Skin epidermis (tissue), 12 donors: Measurements from ENCODE around the gene C17orf78.

ENCODE experiments used
- H3K27ac ChIP-seq, 21 experiments: fragments of 200-600 bp; sonication (generic) in 11 of 21; one replicate each; pipeline ENCODE4 v1.5.0; 2020; ENCODE audit warnings: mild to moderate bottlenecking in 3 of 21, inconsistent platforms in 2 of 21, moderate library complexity in 2 of 21
- H3K4me3 ChIP-seq, 7 experiments: fragments of 200-600 bp; sonication (generic) in 2 of 7; one replicate each; pipeline ENCODE4 v1.5.0; 2020; ENCODE audit warnings: inconsistent platforms in 2 of 7, mild to moderate bottlenecking in 2 of 7, moderate library complexity in 1 of 7

C17orf78 gene

GRCh38 chr17:37384560-37385149 is 8.9 kb downstream of the C17orf78 start:
- no peak overlapping the region for H3K4me3 ChIP-seq
- no peak overlapping the region for H3K27ac ChIP-seq

- Histone ChIP-seq H3K27ac (no peak overlapping the region), H3K4me3 (no peak overlapping the region)
Measured at GRCh38 chr17:37385474-37385990, 9.7 kb downstream of the C17orf78 start.

GRCh38 chr17:37386462-37386861 is 10.7 kb downstream of the C17orf78 start:
- no peak overlapping the region for H3K4me3 ChIP-seq
- H3K27ac ChIP-seq = no peak overlapping the region

GRCh38 chr17:37388266-37388665 is 12.5 kb downstream of the C17orf78 start:
- H3K4me3 ChIP-seq = no peak overlapping the region
- H3K27ac ChIP-seq = no peak overlapping the region

- H3K27ac ChIP-seq = peak overlapping the region in 1 of 21 experiments; percentile 5
- H3K4me3 ChIP-seq = no peak overlapping the region
Measured at GRCh38 chr17:37389160-37389559, 13.4 kb downstream of the C17orf78 start.

GRCh38 chr17:37391146-37391545 is 15.4 kb downstream of the C17orf78 start:
- Histone ChIP-seq H3K4me3 (no peak overlapping the region), H3K27ac (no peak overlapping the region)

GRCh38 chr17:37392024-37392590 is 16.3 kb downstream of the C17orf78 start:
- H3K27ac ChIP-seq = no peak overlapping the region
- H3K4me3 ChIP-seq = no peak overlapping the region

- H3K4me3 ChIP-seq = no peak overlapping the region
- no peak overlapping the region for H3K27ac ChIP-seq
Measured at GRCh38 chr17:37393352-37393751, 17.6 kb downstream of the C17orf78 start.

- Histone ChIP-seq H3K4me3 (no peak overlapping the region), H3K27ac (no peak overlapping the region)
Measured at GRCh38 chr17:37399265-37399803, 23.5 kb downstream of the C17orf78 start.

GRCh38 chr17:37400505-37400904 is 24.7 kb downstream of the C17orf78 start:
- no peak overlapping the region for H3K27ac ChIP-seq
- no peak overlapping the region for H3K4me3 ChIP-seq

- Histone ChIP-seq H3K4me3 (peak overlapping the region in 6 of 7 experiments; percentile 59 to 91 (median 74)), H3K27ac (peak overlapping the region in 10 of 21 experiments; percentile 4 to 96 (median 88))
Measured at GRCh38 chr17:37405522-37405921, 29.7 kb downstream of the C17orf78 start.

GRCh38 chr17:37405955-37406634 is 30.3 kb downstream of the C17orf78 start:
- Histone ChIP-seq H3K4me3 (peak overlapping the region; percentile 59 to 91 (median 78)), H3K27ac (peak overlapping the region; percentile 79 to 97 (median 94))

GRCh38 chr17:37406635-37407461 is 31.1 kb downstream of the C17orf78 start, which contains the start of the genes ACACA and TADA2A:
Gene ACACA, minus strand, starts transcription at chr17:37406836. Its CDS starts 537 bp downstream, at chr17:37406299.
Gene TADA2A, plus strand, starts transcription at chr17:37406886. Its CDS starts 4,480 bp downstream, at chr17:37411366.
- Histone ChIP-seq H3K4me3 (peak within 1 kb of the TSS; percentile 59 to 91 (median 78)), H3K27ac (peak within 1 kb of the TSS; percentile 79 to 97 (median 94))

GRCh38 chr17:37408145-37408479 is 32.3 kb downstream of the C17orf78 start:
- Histone ChIP-seq H3K4me3 (peak overlapping the region in 1 of 7 experiments; percentile 63), H3K27ac (peak overlapping the region in 12 of 21 experiments; percentile 24 to 97 (median 94))

- no peak overlapping the region for H3K4me3 ChIP-seq
- H3K27ac ChIP-seq = no peak overlapping the region
Measured at GRCh38 chr17:37410357-37410756, 34.6 kb downstream of the C17orf78 start.

GRCh38 chr17:37413875-37414519 is 38.2 kb downstream of the C17orf78 start:
- H3K27ac ChIP-seq = no peak overlapping the region
- H3K4me3 ChIP-seq = no peak overlapping the region

- Histone ChIP-seq H3K27ac (no peak overlapping the region), H3K4me3 (no peak overlapping the region)
Measured at GRCh38 chr17:37417852-37418251, 42.1 kb downstream of the C17orf78 start.

GRCh38 chr17:37422971-37423625 is 47.3 kb downstream of the C17orf78 start:
- Histone ChIP-seq H3K4me3 (no peak overlapping the region), H3K27ac (no peak overlapping the region)

- no peak overlapping the region for H3K4me3 ChIP-seq
- H3K27ac ChIP-seq = no peak overlapping the region
Measured at GRCh38 chr17:37425268-37425667, 49.5 kb downstream of the C17orf78 start.
